Tibial nerve (tissue), 4 donors: ENCODE measurements around the gene UBE2U.

ENCODE experiments used
- EP300 ChIP-seq, 2 donors: sonication (generic); formaldehyde crosslinking; IDR thresholded peaks; one replicate each; pipeline ENCODE4 v1.6.1; 2017; ENCODE audit warnings: antibody characterized with exemption in 2 of 2, mild to moderate bottlenecking in 1 of 2
- TF ChIP-seq, protein P1 (sequence below), 5 experiments: fragments of 200-600 bp in 3 of 5; fragments of 450-650 bp in 2 of 5; sonication (generic) in 3 of 5; IDR thresholded peaks; one replicate each; pipeline ENCODE4 v1.5.1; 2016 to 2019; ENCODE audit warnings: antibody characterized with exemption in 5 of 5, mild to moderate bottlenecking in 3 of 5, moderate library complexity in 2 of 5

DNA sequence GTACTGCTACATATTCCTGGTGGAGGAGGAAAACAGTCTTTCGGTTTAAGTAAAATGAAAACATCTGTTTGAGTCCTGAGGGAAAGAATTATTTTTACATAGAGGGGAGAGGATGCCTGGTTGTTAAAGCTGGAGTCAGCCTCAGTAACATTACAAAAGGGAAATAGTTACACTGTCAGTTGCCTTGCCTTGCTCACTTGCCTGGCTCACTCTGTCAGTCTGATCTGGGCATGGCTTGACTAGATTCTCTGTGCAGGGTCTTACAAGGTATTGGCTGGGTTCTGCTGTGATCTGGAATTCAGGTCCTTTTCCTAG, 8.4 kb upstream of the UBE2U start:
- TF ChIP-seq, protein P1, sequence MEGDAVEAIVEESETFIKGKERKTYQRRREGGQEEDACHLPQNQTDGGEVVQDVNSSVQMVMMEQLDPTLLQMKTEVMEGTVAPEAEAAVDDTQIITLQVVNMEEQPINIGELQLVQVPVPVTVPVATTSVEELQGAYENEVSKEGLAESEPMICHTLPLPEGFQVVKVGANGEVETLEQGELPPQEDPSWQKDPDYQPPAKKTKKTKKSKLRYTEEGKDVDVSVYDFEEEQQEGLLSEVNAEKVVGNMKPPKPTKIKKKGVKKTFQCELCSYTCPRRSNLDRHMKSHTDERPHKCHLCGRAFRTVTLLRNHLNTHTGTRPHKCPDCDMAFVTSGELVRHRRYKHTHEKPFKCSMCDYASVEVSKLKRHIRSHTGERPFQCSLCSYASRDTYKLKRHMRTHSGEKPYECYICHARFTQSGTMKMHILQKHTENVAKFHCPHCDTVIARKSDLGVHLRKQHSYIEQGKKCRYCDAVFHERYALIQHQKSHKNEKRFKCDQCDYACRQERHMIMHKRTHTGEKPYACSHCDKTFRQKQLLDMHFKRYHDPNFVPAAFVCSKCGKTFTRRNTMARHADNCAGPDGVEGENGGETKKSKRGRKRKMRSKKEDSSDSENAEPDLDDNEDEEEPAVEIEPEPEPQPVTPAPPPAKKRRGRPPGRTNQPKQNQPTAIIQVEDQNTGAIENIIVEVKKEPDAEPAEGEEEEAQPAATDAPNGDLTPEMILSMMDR (IDR thresholded peaks at IDR 0.05), result no peak
- TF ChIP-seq EP300 (IDR thresholded peaks at IDR 0.05), result no peak
